Fibroblast of pulmonary artery (primary cell): ENCODE data around the gene GCC2.

ENCODE experiments used
- DNase-seq: peaks from one replicate; pipeline ENCODE4 v3.0.0-alpha.2; 2010; ENCODE audit warnings: low read depth
- H3K4me3 ChIP-seq: replicated peaks from 2 replicates; pipeline ENCODE4 v1.5.1; 2011; ENCODE audit warnings: low read depth, mild to moderate bottlenecking, control low read depth, low read length, moderate library complexity
- CTCF ChIP-seq: IDR thresholded peaks from 2 replicates; pipeline ENCODE4 v1.5.1; 2011; ENCODE audit warnings: mild to moderate bottlenecking, control low read depth, low read length, inconsistent platforms; ENCODE audit errors: missing control alignments

Gene GCC2

GRCh38 chr2:108407864-108408729 is 40.9 kb upstream of the GCC2 start:
- DNase-seq, result no peak

GRCh38 chr2:108409768-108410167 is 39.2 kb upstream of the GCC2 start:
- DNase-seq, result peak; percentile 11
- TF ChIP-seq CTCF, result no peak
- no peak overlapping the region for H3K4me3 ChIP-seq

More at GRCh38 chr2:108407864-108408729, 40.9 kb upstream of the GCC2 start:
- no peak overlapping the region for H3K4me3 ChIP-seq
- no peak for TF ChIP-seq CTCF

GRCh38 chr2:108412995-108413710 is 35.9 kb upstream of the GCC2 start:
- H3K4me3 ChIP-seq, result no peak overlapping the region
- no peak for TF ChIP-seq CTCF
- peak; percentile 85 for DNase-seq

GRCh38 chr2:108413711-108414095 is 35.3 kb upstream of the GCC2 start:
- DNase-seq, result no peak
- H3K4me3 ChIP-seq, result no peak overlapping the region
- no peak for TF ChIP-seq CTCF

GRCh38 chr2:108414256-108414876 is 34.6 kb upstream of the GCC2 start:
- TF ChIP-seq CTCF, result no peak
- H3K4me3 ChIP-seq, result no peak overlapping the region
- no peak for DNase-seq

GRCh38 chr2:108414945-108415344 is 34.1 kb upstream of the GCC2 start:
- no peak for DNase-seq
- TF ChIP-seq CTCF, result no peak
- no peak overlapping the region for H3K4me3 ChIP-seq
